Upper lobe of left lung (tissue), 6 donors: Measurements from ENCODE around the gene AFF4. TPM values are rescaled to one million over a fixed set of nuclear protein-coding genes. Genes with fewer than 3 reads are reported as not detected.

ENCODE experiments used
- ATAC-seq, 2 donors: fragments of 200-7000 bp; cut with Tn5 transposase; one replicate each; pipeline ENCODE4 v1.9.1; 2022; ENCODE audit warnings: mild to moderate bottlenecking in 2 of 2, moderate library complexity in 2 of 2; ENCODE audit not compliant: low FRiP score in 2 of 2
- DNase-seq, 2 donors: peaks; one replicate each; pipeline ENCODE4 v3.0.0-alpha.2; 2019 to 2020
- H3K27ac ChIP-seq, 4 donors: fragments of 200-600 bp; sonication (generic); one replicate each; pipeline ENCODE4 v1.5.1; 2016 to 2019
- H3K27me3 ChIP-seq, 4 donors: fragments of 200-600 bp; sonication (generic); one replicate each; pipeline ENCODE4 v1.5.1; 2017 to 2019
- H3K36me3 ChIP-seq, 4 donors: fragments of 200-600 bp; sonication (generic); one replicate each; pipeline ENCODE4 v1.5.1; 2016 to 2019
- H3K4me1 ChIP-seq, 4 donors: fragments of 200-600 bp; sonication (generic); one replicate each; pipeline ENCODE4 v1.5.1; 2018 to 2019
- H3K4me3 ChIP-seq, 4 donors: fragments of 200-600 bp; sonication (generic); one replicate each; pipeline ENCODE4 v1.5.1; 2017 to 2019; ENCODE audit warnings: mild to moderate bottlenecking in 2 of 4, moderate library complexity in 1 of 4
- H3K9me3 ChIP-seq, 4 donors: fragments of 200-600 bp; sonication (generic); one replicate each; pipeline ENCODE4 v1.5.1; 2018 to 2019
- EP300 ChIP-seq, 4 donors: sonication (generic); formaldehyde crosslinking; IDR thresholded peaks; one replicate each; pipeline ENCODE4 v1.5.1; 2017; ENCODE audit warnings: antibody characterized with exemption in 4 of 4, control low read depth in 2 of 4
- POLR2A ChIP-seq, 4 donors: fragments of 450-650 bp; IDR thresholded peaks; one replicate each; pipeline ENCODE4 v1.5.1; 2016 to 2017; ENCODE audit warnings: antibody characterized with exemption in 4 of 4, mild to moderate bottlenecking in 2 of 4
- POLR2AphosphoS5 ChIP-seq, 2 donors: sonication (generic); formaldehyde crosslinking; IDR thresholded peaks; one replicate each; pipeline ENCODE4 v1.5.1; 2017; ENCODE audit warnings: antibody characterized with exemption in 2 of 2
- WGBS, 2 donors: methylation state at CpG; one replicate each; pipeline ENCODE4 v1.1.5; 2017 to 2018; 5-methylcytosine and 5-hydroxymethylcytosine counted together
- total RNA-seq, 6 donors: library from RNA; depleted of rRNA in 4 of 6; stranded (reverse); fragments of >200 nt in 4 of 6; gene quantifications; one replicate each; pipeline versions ENCODE4 v1.1.0 to v1.2.1, GENCODE V29; 2016 to 2021
- TF ChIP-seq, protein P1 (sequence below), 6 experiments: fragments of 450-650 bp in 4 of 6; fragments of 200-600 bp in 2 of 6; sonication (generic) in 2 of 6; IDR thresholded peaks; one replicate each; pipeline ENCODE4 v1.5.1; 2016 to 2019; ENCODE audit warnings: antibody characterized with exemption in 6 of 6
- donor health status: DM: no; HTN: no; CAD: no; lungs with moderate emphysema.
- donor health status: DM: no; HTN: yes; CAD: no; lungs with severe emphysema.

Gene AFF4
- total RNA-seq, 6 donors from 2014 or later: 60.8 to 94.5 (median 72.8) TPM

DNA sequence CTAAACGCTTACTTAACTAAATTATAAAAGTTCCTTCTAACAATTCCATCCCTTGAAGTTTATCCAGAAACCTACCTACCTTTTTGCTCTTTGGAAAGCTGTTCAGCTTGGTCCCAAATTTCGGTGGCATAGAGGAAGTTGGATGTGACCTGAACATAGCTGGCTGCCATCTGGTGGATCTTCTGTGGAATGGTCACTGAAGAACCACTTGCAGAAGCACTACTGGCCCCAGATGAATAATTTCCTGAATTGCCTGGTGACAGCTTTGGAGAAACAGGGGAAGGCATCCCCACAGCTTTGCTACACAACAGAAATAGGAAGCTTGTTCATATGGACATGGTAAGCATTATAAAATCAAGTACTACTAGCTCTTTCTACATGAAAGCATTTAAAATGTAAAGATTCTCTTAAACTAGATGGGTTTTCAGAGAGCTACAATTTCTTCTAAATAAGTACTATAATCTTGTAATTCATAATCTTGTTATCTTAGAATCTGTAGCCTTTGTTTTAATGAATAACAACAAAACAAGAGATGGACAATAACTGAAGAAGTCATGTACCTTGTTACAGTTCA is 80.1 kb downstream of the AFF4 start:
- peaks cover 44 to 98% (median 66%) of the 10 kb centered on the region in 4 donors for H3K36me3 ChIP-seq
- H3K27me3 ChIP-seq: no peaks in the 10 kb centered on the region
- peak in 1 of 2 donors; percentile 66 for DNase-seq
- H3K4me1 ChIP-seq: peaks cover 0 to 4% (median 0%) of the 10 kb centered on the region in 4 donors
- no peak overlapping the region for H3K4me3 ChIP-seq
- H3K27ac ChIP-seq: no peak overlapping the region
- TF ChIP-seq POLR2A (IDR thresholded peaks at IDR 0.05): no peak
- TF ChIP-seq EP300 (IDR thresholded peaks at IDR 0.05): no peak
- TF ChIP-seq, protein P1, sequence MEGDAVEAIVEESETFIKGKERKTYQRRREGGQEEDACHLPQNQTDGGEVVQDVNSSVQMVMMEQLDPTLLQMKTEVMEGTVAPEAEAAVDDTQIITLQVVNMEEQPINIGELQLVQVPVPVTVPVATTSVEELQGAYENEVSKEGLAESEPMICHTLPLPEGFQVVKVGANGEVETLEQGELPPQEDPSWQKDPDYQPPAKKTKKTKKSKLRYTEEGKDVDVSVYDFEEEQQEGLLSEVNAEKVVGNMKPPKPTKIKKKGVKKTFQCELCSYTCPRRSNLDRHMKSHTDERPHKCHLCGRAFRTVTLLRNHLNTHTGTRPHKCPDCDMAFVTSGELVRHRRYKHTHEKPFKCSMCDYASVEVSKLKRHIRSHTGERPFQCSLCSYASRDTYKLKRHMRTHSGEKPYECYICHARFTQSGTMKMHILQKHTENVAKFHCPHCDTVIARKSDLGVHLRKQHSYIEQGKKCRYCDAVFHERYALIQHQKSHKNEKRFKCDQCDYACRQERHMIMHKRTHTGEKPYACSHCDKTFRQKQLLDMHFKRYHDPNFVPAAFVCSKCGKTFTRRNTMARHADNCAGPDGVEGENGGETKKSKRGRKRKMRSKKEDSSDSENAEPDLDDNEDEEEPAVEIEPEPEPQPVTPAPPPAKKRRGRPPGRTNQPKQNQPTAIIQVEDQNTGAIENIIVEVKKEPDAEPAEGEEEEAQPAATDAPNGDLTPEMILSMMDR (IDR thresholded peaks at IDR 0.05): peak; percentile 48 to 75 (median 65)
- peak in 1 of 2 donors; percentile 14 for TF ChIP-seq POLR2AphosphoS5 (IDR thresholded peaks at IDR 0.05)
- WGBS, 2 donors: 29 to 39% methylated on average over 2 of the region's 2 CpGs
- ATAC-seq: peak; percentile 75 to 90
- H3K9me3 ChIP-seq: no peaks in the 10 kb centered on the region

DNA sequence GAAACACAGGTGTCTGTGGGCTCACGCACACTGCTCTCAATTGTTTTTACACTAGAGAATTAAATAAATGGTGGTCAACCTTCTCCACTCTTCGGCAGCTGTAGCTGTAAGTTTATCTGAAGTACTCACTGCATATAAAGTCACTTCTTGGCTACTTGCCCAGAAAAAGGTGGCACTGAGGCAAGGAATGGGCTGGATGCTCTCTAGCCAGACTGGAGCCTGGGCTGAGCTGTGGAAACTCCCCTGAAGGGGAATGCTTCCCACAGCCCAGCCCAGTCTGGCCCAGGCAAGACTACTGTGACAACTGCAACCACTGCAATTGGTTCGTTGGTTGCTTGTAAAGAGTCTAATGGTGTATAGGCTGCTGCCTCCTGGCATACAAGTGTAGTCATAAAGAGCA is 85.5 kb downstream of the AFF4 start:
- TF ChIP-seq POLR2A (IDR thresholded peaks at IDR 0.05): no peak
- ATAC-seq: peak; percentile 21 to 55
- no peaks in the 10 kb centered on the region for H3K27me3 ChIP-seq
- no peak overlapping the region for H3K27ac ChIP-seq
- no peaks in the 10 kb centered on the region for H3K9me3 ChIP-seq
- no peak overlapping the region for H3K4me3 ChIP-seq
- peaks cover 0 to 15% (median 0%) of the 10 kb centered on the region in 4 donors for H3K4me1 ChIP-seq
- WGBS, 2 donors: 60 to 68% methylated on average over 3 of the region's 3 CpGs
- peak in 1 of 2 donors; percentile 28 for DNase-seq
- peaks cover 11 to 91% (median 39%) of the 10 kb centered on the region in 4 donors for H3K36me3 ChIP-seq

DNA sequence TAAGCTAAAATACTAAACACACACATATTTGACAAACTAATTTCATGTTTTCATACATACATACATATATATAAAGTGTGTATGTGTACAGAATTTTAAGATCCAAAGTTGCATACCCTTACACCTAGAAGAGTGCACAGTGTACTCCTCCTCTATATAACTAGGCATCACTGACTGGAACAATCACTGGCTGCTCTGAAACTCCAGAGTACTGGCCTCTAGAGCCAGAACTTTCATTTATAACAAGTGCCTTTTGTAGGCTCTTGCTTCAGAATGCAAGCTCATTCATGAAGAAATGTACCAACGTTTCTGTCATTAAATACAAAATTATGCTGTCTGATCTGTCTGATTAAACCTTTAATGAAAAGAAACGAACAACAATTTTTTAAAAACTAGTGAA is 86.0 kb downstream of the AFF4 start:
- H3K27me3 ChIP-seq: no peaks in the 10 kb centered on the region
- ATAC-seq: no peak
- H3K4me1 ChIP-seq: peaks cover 0 to 17% (median 0%) of the 10 kb centered on the region in 4 donors
- peaks cover 11 to 91% (median 38%) of the 10 kb centered on the region in 4 donors for H3K36me3 ChIP-seq
- H3K9me3 ChIP-seq: no peaks in the 10 kb centered on the region
- 73 to 79% methylated on average over 2 of the region's 2 CpGs for WGBS, 2 donors
- no peak overlapping the region for H3K4me3 ChIP-seq
- no peak for TF ChIP-seq POLR2A (IDR thresholded peaks at IDR 0.05)
- no peak for TF ChIP-seq EP300 (IDR thresholded peaks at IDR 0.05)
- TF ChIP-seq, protein P1 (IDR thresholded peaks at IDR 0.05): no peak
- TF ChIP-seq POLR2AphosphoS5 (IDR thresholded peaks at IDR 0.05): no peak
- no peak overlapping the region for H3K27ac ChIP-seq
- DNase-seq: no peak

DNA sequence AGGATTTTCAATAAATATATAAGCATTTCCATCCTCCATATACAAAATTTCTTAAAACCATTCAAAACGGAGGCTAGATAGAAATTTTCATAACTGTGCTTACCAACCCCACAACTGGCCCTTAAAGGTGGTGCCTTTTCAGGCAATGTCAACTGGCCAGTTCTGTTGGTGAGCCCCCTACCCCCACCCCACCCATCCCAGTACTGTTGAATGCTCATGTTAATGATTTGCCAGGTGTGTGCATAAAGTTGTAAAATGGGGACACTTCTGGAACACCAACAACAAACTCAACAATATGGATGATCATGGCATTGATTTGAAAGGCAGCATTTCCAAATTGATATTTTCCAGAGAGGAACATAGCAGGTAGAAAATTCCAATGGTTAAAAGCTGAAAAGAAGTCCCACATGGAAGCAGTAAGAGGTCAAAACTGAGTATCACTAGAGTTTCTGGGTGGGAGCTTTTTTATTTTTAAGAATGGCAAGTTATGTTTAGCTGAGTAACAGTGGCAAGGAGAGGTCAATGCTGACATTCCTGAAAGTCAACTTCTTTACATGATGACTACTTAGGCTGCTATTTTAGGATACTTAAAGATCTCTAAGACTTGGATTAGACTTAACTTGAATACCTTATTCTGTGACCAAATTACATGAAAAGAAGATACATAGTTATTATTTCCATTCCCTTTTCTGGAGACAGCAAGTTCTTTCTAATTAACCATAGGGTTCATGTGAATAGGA is 87.2 kb downstream of the AFF4 start:
- WGBS, 2 donors: 83 to 87% methylated on average over 1 of the region's 1 CpG
- Histone ChIP-seq H3K9me3 (no peaks in the 10 kb centered on the region), H3K36me3 (peaks cover 11 to 84% (median 34%) of the 10 kb centered on the region in 4 donors), H3K4me1 (peaks cover 0 to 17% (median 0%) of the 10 kb centered on the region in 4 donors), H3K27me3 (no peaks in the 10 kb centered on the region), H3K4me3 (no peak overlapping the region), H3K27ac (no peak overlapping the region)
- no peak for ATAC-seq
- no peak for DNase-seq
- TF ChIP-seq POLR2A (IDR thresholded peaks at IDR 0.05): no peak
- no peak for TF ChIP-seq POLR2AphosphoS5 (IDR thresholded peaks at IDR 0.05)
- TF ChIP-seq, protein P1 (IDR thresholded peaks at IDR 0.05): no peak
- no peak for TF ChIP-seq EP300 (IDR thresholded peaks at IDR 0.05)

DNA sequence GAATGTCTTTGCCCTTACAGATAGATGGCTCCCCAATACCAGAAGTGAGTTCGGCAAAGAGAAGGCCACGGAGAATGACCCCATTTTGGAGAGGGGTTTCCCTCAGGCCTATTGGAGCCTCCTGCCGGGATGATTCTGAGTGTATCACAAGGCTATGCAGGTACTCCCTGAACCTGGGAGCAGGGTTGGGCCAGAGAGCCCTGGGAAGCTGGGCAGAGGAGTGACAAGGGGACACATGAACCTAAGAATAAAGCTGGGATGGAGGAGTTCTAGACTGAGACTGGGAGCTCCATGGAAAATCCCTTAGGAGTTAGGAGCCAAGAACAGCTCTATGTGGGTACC is 89.5 kb downstream of the AFF4 start:
- Histone ChIP-seq H3K36me3 (peaks cover 4 to 84% (median 23%) of the 10 kb centered on the region in 4 donors), H3K27me3 (no peaks in the 10 kb centered on the region), H3K4me3 (no peak overlapping the region), H3K27ac (no peak overlapping the region), H3K4me1 (peaks cover 0 to 17% (median 0%) of the 10 kb centered on the region in 4 donors), H3K9me3 (no peaks in the 10 kb centered on the region)
- DNase-seq (no peak), ATAC-seq (no peak)
- WGBS, 2 donors: 93% methylated on average over 3 of the region's 3 CpGs
- TF ChIP-seq POLR2AphosphoS5 (IDR thresholded peaks at IDR 0.05) (no peak), EP300 (IDR thresholded peaks at IDR 0.05) (no peak), POLR2A (IDR thresholded peaks at IDR 0.05) (no peak)
- TF ChIP-seq, protein P1 (IDR thresholded peaks at IDR 0.05): no peak
